Thymus (tissue), 11 donors: ENCODE measurements around the gene CEACAM16. TPM values are rescaled to one million over a fixed set of nuclear protein-coding genes. Genes with fewer than 3 reads are reported as not detected.
"Not testable (repeated sequence)": the region's sequence is repeated elsewhere in the genome, so short reads cannot be mapped to it uniquely, and the experiment has no call there.

Source experiments
- DNase-seq, 9 donors: peaks; one replicate each; pipeline ENCODE4 v3.0.0-alpha.2; 2013; ENCODE audit warnings: low spot score in 9 of 9, low read depth in 6 of 9, missing footprints in 1 of 9
- H3K27ac ChIP-seq, 2 donors: one replicate each; pipeline ENCODE4 v1.5.1; 2013; ENCODE audit warnings: control low read depth in 1 of 2, low read depth in 1 of 2, low read length in 1 of 2, mild to moderate bottlenecking in 1 of 2, moderate library complexity in 1 of 2
- H3K27me3 ChIP-seq, 2 donors: one replicate each; pipeline ENCODE4 v1.5.1; 2013; ENCODE audit warnings: low read length in 1 of 2; ENCODE audit not compliant: control insufficient read depth in 2 of 2, insufficient read depth in 1 of 2
- H3K36me3 ChIP-seq, 2 donors: one replicate each; pipeline ENCODE4 v1.5.1; 2013; ENCODE audit warnings: low read length in 1 of 2, mild to moderate bottlenecking in 1 of 2, moderate library complexity in 1 of 2; ENCODE audit not compliant: control insufficient read depth in 2 of 2, insufficient read depth in 2 of 2
- H3K4me1 ChIP-seq, 2 donors: one replicate each; pipeline ENCODE4 v1.5.1; 2013; ENCODE audit warnings: low read length in 2 of 2; ENCODE audit not compliant: control insufficient read depth in 2 of 2, insufficient read depth in 2 of 2
- H3K4me3 ChIP-seq, 2 donors: one replicate each; pipeline ENCODE4 v1.5.1; 2013; ENCODE audit warnings: low read length in 2 of 2, control low read depth in 1 of 2, mild to moderate bottlenecking in 1 of 2
- H3K9me3 ChIP-seq, 2 donors: one replicate each; pipeline ENCODE4 v1.5.1; 2013; ENCODE audit warnings: low read length in 1 of 2, mild to moderate bottlenecking in 1 of 2; ENCODE audit not compliant: control insufficient read depth in 2 of 2, insufficient read depth in 1 of 2
- WGBS: extraction: QIAGEN DNeasy Blood & Tissue Kit; methylation state at CpG from one replicate; pipeline ENCODE4 v1.1.7; 2013; 5-methylcytosine and 5-hydroxymethylcytosine counted together
- polyA plus RNA-seq: library from polyadenylated mRNA; stranded (reverse); fragments of 200-250 nt; gene quantifications from one replicate; pipeline ENCODE4 v1.2.3, GENCODE V29; 2013
- total RNA-seq: library from RNA; stranded (reverse); fragments of 120-200 nt; gene quantifications from one replicate; pipeline ENCODE4 v1.2.4, GENCODE V29; 2013
- donor health status: healthy.

CEACAM16 gene
- total and polyA plus RNA-seq, 2 donors: 0.09 to 0.24 TPM

DNA sequence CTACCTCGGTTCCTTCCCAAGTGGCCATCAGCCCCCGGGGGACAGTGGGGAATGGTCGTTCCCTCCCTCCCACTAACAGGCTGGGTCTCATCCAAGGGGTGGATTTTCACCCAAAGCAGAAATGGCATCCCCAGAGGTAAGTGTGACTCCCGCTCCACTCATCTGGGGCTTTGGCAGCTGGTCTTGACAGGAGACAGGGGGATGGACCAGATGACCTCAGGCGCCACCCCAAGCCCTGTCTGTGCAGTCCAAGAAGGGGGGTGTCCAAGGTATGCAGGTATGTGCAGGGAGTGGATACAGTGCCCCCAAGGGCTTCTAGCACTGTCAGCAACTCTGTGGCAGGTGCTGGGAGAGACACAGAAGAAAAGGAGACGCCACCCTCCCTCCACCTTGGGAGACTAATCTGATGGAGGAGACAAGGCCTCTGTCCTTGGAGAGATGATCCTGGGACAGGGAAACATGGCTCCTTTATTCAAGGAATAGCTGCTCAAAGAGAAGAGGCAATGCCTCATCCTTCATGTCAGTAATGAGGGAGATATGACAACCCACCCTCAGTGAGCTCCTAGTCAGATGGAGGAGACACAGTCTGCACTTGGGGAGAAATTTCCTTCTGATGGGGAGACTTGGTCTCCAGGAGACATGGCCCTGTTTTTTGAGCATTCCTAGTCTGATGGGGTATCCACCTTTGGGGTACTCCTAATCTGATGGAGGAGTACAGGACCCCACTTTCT is 7.7 kb downstream of the CEACAM16 start:
- H3K27ac ChIP-seq: no peak overlapping the region
- no peak overlapping the region for H3K4me3 ChIP-seq
- DNase-seq: no peak
- 98% methylated on average over 6 of the region's 6 CpGs for WGBS
- no peaks in the 10 kb centered on the region for H3K27me3 ChIP-seq
- peaks cover 0 to 2% of the 10 kb centered on the region in 2 donors for H3K4me1 ChIP-seq
- no peaks in the 10 kb centered on the region for H3K36me3 ChIP-seq
- H3K9me3 ChIP-seq: no peaks in the 10 kb centered on the region

DNA sequence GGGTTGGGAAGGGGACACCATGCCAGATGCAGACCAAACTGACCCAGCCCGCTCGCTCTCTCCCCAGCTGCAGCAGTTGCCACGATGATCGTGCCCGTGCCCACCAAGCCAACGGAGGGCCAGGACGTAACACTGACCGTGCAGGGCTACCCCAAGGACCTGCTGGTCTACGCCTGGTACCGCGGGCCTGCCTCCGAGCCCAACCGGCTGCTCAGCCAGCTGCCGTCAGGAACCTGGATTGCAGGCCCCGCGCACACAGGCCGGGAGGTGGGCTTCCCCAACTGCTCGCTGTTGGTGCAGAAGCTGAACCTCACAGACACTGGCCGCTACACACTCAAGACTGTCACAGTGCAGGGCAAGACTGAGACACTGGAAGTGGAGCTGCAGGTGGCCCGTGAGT is 8.8 kb downstream of the CEACAM16 start:
- Histone ChIP-seq H3K36me3 (no peaks in the 10 kb centered on the region), H3K4me3 (no peak overlapping the region), H3K9me3 (no peaks in the 10 kb centered on the region), H3K27ac (no peak overlapping the region), H3K27me3 (no peaks in the 10 kb centered on the region), H3K4me1 (peaks cover 0 to 2% of the 10 kb centered on the region in 2 donors)
- WGBS: 95% methylated on average over 20 of the region's 20 CpGs
- DNase-seq: no peak

DNA sequence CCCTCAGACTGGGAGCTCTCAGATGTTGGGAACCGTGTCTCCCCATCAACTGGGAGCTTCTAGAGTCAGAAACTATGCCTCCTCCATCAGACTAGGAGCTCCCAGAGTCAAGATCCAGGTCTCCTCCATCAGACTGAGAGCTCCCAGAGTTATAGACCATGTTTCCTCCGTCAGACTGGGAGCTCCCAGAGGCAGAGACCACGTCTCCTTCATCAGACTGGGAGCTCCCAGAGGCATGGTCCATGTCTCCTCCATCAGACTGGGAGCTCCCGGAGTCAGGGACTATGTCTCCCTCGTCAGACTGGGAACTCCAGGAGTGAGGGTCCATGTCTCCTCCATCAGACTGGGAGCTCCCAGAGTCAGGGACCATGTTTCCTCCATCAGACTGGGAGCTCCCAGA is 10.0 kb downstream of the CEACAM16 start:
- Histone ChIP-seq H3K27me3 (no peaks in the 10 kb centered on the region), H3K4me3 (no peak overlapping the region), H3K36me3 (no peaks in the 10 kb centered on the region), H3K4me1 (peaks cover 0 to 2% of the 10 kb centered on the region in 2 donors), H3K9me3 (no peaks in the 10 kb centered on the region), H3K27ac (no peak overlapping the region)
- WGBS: 79% methylated on average over 5 of the region's 5 CpGs
- no peak for DNase-seq

DNA sequence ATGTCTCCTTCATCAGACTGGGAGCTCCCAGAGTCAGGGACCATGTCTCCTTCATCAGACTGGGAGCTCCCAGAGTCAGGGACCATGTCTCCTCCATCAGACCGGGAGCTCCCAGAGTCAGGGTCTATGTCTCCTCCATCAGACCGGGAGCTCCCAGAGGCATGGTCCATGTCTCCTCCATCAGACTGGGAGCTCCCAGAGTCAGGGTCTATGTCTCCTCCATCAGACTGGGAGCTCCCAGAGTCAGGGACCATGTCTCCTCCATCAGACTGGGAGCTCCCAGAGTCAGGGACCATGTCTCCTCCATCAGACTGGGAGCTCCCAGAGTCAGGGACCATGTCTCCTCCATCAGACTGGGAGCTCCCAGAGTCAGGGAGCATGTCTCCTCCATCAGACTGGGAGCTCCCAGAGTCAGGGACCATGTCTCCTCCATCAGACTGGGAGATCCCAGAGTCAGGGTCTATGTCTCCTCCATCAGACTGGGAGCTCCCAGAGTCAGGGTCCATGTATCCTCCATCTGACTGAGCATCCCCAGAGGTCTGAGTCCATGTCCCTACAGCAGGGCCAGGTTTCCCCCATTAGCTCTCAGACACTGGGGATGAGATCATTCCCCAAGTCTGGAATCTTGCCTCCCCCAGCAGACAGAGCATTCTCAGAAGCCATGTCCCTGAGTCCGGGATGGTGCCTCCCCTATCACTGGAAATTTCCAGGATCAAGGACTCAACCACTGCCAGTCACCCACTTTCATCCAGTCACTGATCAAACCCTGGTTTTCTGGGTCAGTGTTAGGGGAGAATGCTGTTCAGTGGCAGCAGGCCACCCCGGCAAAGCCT is 10.7 kb downstream of the CEACAM16 start:
- not testable (repeated sequence) for H3K4me3 ChIP-seq, H3K27me3 ChIP-seq, H3K9me3 ChIP-seq, H3K36me3 ChIP-seq, DNase-seq, H3K27ac ChIP-seq, H3K4me1 ChIP-seq
- 96% methylated on average over 4 of the region's 4 CpGs for WGBS

DNA sequence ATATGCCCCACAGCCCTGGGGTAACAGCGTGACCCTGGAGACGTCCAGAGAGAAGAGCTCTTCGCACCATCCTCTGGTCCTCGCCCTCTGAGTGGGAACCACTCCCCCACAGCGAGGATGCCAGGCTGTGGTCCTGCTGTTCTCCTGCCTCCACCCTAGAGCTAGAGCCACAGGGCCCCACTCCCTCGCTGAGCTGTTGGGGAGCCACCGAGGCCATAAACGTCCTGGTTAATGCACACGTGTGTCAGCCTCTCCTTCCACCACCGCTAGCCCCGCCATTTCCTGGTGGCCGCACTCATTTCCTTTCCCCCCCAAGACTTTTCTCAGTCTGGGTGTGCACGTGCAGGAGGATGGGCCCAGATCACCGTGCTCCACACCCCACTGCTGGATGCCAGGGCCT is 11.5 kb downstream of the CEACAM16 start:
- Histone ChIP-seq H3K4me3 (no peak overlapping the region), H3K27ac (no peak overlapping the region), H3K36me3 (no peaks in the 10 kb centered on the region), H3K4me1 (peaks cover 0 to 2% of the 10 kb centered on the region in 2 donors), H3K27me3 (no peaks in the 10 kb centered on the region), H3K9me3 (peaks cover 0 to 9% of the 10 kb centered on the region in 2 donors)
- WGBS: 37% methylated on average over 14 of the region's 14 CpGs
- DNase-seq: no peak

DNA sequence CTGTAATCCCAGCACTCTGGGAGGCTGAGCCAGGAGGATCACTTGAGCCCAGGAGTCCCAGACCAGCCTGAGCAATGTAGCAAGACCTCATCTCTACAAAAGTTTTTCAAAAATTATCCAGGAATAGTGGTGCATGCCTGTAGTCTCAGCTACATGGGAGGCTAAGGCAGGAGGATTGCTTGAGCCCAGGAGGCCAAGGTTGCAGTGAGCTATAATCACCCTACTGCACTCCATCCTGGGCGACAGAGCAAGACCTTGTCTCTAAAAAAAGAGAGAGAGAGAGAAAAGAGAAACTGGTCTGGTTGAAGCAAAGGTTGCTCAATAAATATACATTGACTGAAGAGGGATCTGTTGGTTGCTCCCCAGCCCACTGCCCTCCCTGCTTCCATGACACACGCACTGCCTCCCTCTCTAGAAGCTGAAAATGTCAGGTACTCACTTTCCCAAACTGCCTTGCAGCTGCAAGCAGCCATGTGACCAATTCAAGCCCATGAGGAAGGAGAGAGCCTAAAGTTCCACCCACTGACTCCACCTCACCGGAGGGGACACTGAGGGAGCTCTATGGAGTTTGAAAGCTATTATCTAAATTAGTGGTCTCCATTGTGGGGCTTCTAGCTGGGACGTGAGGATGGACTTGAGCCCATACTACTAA is 14.0 kb downstream of the CEACAM16 start:
- peaks cover 0 to 13% of the 10 kb centered on the region in 2 donors for H3K9me3 ChIP-seq
- H3K4me1 ChIP-seq: peaks cover 0 to 2% of the 10 kb centered on the region in 2 donors
- H3K27ac ChIP-seq: no peak overlapping the region
- WGBS: 82% methylated on average over 4 of the region's 4 CpGs
- H3K36me3 ChIP-seq: no peaks in the 10 kb centered on the region
- H3K27me3 ChIP-seq: no peaks in the 10 kb centered on the region
- DNase-seq: no peak
- H3K4me3 ChIP-seq: no peak overlapping the region

DNA sequence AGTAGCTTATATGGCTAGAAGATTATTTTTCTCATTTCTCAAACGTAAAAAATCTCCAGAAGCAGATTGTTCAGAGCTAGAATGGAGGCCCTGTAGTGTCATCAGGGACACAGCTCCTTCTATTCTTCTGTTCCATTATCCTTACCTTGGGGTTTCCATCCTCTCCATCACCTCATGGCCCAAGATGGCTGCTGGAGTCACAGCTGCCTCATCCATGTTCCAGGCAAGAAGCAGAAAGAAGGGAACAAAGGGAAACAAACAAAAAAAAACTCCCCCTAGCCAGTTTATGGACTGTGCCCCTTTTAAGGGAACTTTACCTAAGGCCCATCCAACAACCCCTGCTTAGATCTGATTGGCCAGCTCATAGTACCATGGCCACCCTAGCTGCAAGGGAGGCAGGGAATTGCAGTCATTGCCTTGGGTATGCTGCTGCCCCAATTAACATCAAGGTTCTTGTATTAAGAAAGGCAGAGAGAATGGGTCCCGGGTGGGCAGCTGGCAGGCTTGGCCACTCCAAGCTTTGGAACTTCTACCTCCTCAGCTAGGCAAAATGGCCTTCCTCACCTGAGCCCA is 15.7 kb downstream of the CEACAM16 start:
- no peaks in the 10 kb centered on the region for H3K36me3 ChIP-seq
- H3K27me3 ChIP-seq: no peaks in the 10 kb centered on the region
- no peak for DNase-seq
- no peak overlapping the region for H3K27ac ChIP-seq
- WGBS: 49% methylated on average over 2 of the region's 2 CpGs
- peaks cover 0 to 13% of the 10 kb centered on the region in 2 donors for H3K9me3 ChIP-seq
- H3K4me1 ChIP-seq: peaks cover 0 to 5% of the 10 kb centered on the region in 2 donors
- H3K4me3 ChIP-seq: no peak overlapping the region

DNA sequence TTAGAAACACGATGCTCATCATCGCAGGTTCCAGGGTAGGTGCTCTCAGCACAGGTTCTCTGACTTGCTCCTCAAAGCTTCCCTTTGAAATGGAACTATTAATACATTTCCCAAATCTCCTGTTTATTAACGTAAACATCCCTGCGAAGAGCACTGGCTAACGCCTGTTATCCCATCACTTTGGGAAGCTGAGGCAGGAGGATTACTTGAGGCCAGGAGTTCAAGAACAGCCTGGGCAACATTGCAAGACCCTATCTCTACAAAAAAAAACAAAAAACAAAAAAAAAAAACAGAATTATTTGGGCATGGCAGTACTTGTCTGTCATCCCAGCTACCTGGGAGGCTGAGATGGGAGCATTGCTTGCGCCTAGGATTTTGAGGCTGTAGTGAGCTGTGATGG is 18.7 kb downstream of the CEACAM16 start:
- DNase-seq: no peak
- Histone ChIP-seq H3K36me3 (no peaks in the 10 kb centered on the region), H3K27me3 (no peaks in the 10 kb centered on the region), H3K9me3 (peaks cover 0 to 13% of the 10 kb centered on the region in 2 donors), H3K4me3 (no peak overlapping the region), H3K4me1 (peaks cover 0 to 12% of the 10 kb centered on the region in 2 donors), H3K27ac (no peak overlapping the region)
- 96% methylated on average over 6 of the region's 6 CpGs for WGBS
